Measurements from ENCODE around the gene HK3.

HK3 gene

DNA sequence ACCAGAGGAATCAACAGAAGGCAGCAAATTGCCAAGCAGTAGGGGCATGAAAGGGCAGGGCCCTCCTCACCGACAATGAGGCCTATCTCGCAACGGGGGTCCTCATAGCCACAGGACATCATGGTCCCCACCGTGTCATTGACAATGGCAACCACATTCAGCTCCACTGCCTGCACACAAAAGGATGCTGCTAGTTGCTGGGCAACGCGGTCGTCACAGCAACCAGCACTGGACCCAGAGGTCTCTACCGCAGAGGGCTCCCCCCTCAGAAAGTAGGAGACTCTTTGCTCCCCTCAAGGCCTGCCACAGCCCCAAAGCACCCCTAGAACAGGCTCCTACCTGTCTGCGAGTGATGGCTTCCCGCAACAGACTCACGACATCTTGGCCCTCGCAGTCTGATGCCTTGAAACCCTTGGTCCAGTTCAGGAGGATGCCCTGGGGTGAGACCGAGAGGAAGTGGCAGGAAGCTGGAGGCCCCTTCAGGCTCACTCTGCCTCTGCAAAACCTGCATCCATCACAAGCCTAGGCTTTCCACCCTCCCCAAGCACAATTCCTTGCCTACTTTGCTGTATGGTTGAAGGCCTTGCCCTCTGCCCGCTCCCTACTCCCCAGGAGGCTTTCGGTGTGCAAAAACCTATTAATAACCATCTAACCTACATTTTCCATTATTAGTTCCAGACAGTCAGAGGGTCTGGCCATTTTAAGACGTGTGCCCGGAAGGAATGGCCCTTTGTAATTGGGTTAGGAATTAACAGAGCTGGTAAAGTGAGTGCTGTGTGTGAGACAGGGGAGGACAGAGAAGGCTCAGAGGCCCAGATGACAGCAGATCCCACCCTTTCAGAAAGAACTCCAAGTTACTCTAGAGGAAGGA is 15.2 kb downstream of the HK3 start:
- Histone ChIP-seq H3K27ac (peak overlapping the region; percentile 88), H3K4me1 (ENCODE audit: control insufficient read depth in 1 of 2, insufficient read depth in 1 of 2, low read depth in 1 of 2, low read length in 1 of 2) (peaks cover 21 to 26% of the 10 kb centered on the region in 2 experiments), H3K36me3 (peaks cover 100% of the 10 kb centered on the region), H3K9me3 (no peaks in the 10 kb centered on the region), H3K27me3 (no peaks in the 10 kb centered on the region), H3K4me3 (ENCODE audit: low read depth in 1 of 2, low read length in 1 of 2) (no peak overlapping the region)
- TF ChIP-seq, protein P1, sequence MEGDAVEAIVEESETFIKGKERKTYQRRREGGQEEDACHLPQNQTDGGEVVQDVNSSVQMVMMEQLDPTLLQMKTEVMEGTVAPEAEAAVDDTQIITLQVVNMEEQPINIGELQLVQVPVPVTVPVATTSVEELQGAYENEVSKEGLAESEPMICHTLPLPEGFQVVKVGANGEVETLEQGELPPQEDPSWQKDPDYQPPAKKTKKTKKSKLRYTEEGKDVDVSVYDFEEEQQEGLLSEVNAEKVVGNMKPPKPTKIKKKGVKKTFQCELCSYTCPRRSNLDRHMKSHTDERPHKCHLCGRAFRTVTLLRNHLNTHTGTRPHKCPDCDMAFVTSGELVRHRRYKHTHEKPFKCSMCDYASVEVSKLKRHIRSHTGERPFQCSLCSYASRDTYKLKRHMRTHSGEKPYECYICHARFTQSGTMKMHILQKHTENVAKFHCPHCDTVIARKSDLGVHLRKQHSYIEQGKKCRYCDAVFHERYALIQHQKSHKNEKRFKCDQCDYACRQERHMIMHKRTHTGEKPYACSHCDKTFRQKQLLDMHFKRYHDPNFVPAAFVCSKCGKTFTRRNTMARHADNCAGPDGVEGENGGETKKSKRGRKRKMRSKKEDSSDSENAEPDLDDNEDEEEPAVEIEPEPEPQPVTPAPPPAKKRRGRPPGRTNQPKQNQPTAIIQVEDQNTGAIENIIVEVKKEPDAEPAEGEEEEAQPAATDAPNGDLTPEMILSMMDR (IDR thresholded peaks at IDR 0.05), result no peak

DNA sequence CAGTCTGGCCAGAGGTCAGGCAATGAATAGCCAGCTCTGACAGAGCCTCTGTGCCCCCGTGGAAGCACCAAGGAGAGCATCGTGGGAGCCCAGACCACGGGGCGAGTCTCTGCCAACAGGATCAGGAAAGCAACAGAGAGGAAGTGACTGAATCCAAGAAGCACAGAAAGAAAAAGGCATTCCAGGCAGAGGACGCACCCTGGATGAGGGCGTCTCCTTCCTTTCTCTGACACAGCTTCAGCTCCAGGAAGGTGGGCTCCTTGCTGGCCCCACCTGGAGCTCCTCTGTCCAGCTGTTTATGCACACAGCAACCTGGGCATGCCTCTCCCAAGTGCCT is 16.6 kb downstream of the HK3 start:
- H3K9me3 ChIP-seq, result no peaks in the 10 kb centered on the region
- peaks cover 88% of the 10 kb centered on the region for H3K36me3 ChIP-seq
- no peak overlapping the region for H3K4me3 ChIP-seq (ENCODE audit: low read depth in 1 of 2, low read length in 1 of 2)
- TF ChIP-seq, protein P1 (IDR thresholded peaks at IDR 0.05), result no peak
- H3K27ac ChIP-seq, result peak overlapping the region; percentile 88
- peaks cover 21 to 26% of the 10 kb centered on the region in 2 experiments for H3K4me1 ChIP-seq (ENCODE audit: control insufficient read depth in 1 of 2, insufficient read depth in 1 of 2, low read depth in 1 of 2, low read length in 1 of 2)
- H3K27me3 ChIP-seq, result no peaks in the 10 kb centered on the region

DNA sequence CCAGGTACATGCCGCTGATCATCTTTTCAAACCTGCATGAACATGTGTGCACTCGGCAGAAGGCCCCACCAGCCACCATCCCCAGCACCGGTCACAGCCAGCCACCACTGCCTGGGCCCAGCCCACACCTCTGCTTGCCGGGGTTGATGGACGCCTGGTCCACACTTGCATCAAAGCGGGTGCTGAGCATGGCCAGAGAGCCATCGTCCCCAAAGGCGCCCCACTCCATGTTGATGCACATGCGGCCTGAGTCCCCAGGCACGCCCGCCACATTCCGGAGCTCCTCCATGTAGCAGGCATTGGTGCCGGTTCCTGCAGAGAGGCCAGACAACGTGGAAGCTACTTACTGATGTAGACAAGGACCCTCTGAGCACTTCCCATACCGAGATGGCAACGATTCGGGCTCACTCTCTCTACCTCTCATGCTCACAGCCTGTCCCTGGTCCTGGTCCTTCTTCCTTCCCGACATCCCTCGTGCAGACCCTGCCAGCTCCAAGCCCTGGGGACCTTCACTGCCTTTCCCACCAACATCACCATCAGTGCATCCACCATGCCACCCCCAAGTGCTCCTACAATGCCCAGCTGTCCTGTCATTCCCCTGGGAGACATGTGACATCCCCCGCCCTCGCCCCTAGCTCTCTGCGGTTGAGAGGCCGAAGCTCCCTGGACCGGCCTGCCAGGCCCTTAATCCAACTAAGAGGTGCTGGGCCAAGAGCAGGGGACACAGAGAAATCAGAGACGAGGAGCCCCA is 17.2 kb downstream of the HK3 start:
- Histone ChIP-seq H3K27ac (peak overlapping the region; percentile 88), H3K4me1 (ENCODE audit: control insufficient read depth in 1 of 2, insufficient read depth in 1 of 2, low read depth in 1 of 2, low read length in 1 of 2) (peaks cover 21 to 23% of the 10 kb centered on the region in 2 experiments), H3K27me3 (no peaks in the 10 kb centered on the region), H3K9me3 (no peaks in the 10 kb centered on the region), H3K4me3 (ENCODE audit: low read depth in 1 of 2, low read length in 1 of 2) (no peak overlapping the region), H3K36me3 (peaks cover 83% of the 10 kb centered on the region)
- TF ChIP-seq, protein P1 (IDR thresholded peaks at IDR 0.05), result no peak

DNA sequence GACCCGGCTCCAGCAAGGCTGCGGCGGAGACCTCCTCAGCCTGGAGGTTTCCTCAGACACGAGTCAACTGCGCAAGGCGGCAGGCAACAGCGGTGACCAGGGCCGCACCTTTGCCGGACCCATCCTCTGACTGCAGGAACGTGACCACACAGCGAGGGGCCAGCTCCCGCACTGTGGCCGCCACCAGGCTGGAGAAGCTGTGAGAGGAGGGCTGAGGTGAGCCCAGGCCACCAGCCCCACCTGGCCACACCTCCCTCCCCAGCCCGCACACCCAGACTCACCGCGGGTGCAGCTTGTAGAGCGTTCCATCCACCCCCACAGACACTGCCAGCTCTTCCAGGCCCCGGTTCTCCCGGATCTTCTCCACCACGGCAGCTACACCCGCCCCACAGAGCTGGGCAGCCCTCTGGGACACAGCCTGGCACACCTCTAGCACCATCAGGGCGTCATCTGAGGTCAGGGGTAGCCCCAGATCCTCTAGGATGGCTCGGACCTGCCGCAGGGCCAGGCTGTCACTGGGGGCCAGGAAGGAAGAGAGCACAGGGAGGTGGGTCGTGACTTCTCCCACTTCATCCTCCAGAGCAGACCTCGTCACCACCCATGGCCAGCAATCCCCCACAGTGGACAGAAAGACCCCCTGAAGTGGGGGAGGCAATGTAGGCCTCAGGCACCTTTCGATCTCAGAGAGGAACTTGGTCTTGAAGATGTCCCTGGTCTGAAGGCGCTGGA is 18.0 kb downstream of the HK3 start:
- H3K36me3 ChIP-seq, result peaks cover 75% of the 10 kb centered on the region
- H3K4me3 ChIP-seq (ENCODE audit: low read depth in 1 of 2, low read length in 1 of 2), result no peak overlapping the region
- no peaks in the 10 kb centered on the region for H3K9me3 ChIP-seq
- H3K27ac ChIP-seq, result peak overlapping the region; percentile 88
- peaks cover 15 to 17% of the 10 kb centered on the region in 2 experiments for H3K4me1 ChIP-seq (ENCODE audit: control insufficient read depth in 1 of 2, insufficient read depth in 1 of 2, low read depth in 1 of 2, low read length in 1 of 2)
- no peaks in the 10 kb centered on the region for H3K27me3 ChIP-seq
- TF ChIP-seq, protein P1 (IDR thresholded peaks at IDR 0.05), result no peak

DNA sequence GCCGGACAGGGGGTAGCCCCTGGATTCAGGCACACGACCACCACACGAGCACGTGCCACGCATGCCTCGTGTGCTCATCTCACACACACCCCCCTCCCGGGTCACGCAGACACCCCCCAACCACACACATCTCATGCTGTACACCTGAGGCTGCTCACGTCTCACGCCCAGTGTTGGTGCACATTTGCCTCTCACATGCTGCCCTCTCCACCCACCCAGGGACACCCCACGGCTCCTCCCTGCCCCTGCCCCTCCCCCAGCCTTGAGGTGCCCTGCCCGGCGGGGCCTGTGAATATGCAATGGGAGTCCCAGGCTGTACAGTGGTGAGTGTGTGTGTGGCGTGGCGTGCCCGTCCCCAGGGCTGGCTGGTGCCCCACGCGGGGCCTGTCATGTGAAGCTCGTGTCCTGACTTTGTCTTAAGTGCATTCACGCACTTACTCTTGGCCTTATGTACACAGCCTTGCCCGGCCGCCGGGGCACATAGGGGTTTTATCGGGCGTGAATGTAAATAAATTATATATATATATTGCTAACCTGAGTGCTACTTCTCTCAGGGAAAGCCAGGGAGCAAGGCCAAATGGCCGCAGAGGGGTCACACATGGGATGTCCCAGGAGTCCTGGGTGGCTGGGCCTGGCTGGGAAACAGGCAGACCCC is 18.7 kb downstream of the HK3 start:
- TF ChIP-seq, protein P1 (IDR thresholded peaks at IDR 0.05), result no peak
- H3K27me3 ChIP-seq, result no peaks in the 10 kb centered on the region
- peaks cover 68% of the 10 kb centered on the region for H3K36me3 ChIP-seq
- H3K9me3 ChIP-seq, result no peaks in the 10 kb centered on the region
- no peak overlapping the region for H3K4me3 ChIP-seq (ENCODE audit: low read depth in 1 of 2, low read length in 1 of 2)
- H3K27ac ChIP-seq, result peak overlapping the region; percentile 88
- peaks cover 8 to 18% of the 10 kb centered on the region in 2 experiments for H3K4me1 ChIP-seq (ENCODE audit: control insufficient read depth in 1 of 2, insufficient read depth in 1 of 2, low read depth in 1 of 2, low read length in 1 of 2)
